RWPE2 (cell line): ENCODE data around the gene ING3.

Experiments used
- ATAC-seq: fragments of 200-7000 bp; cut with Tn5 transposase; 3 replicates; pipeline ENCODE4 v1.9.1; 2021; ENCODE audit warnings: low read depth
- DNase-seq: peaks from one replicate; pipeline ENCODE4 v3.0.0-alpha.2; 2020; ENCODE audit warnings: low spot score
- H3K27ac ChIP-seq: fragments of 450-650 bp; 2 replicates; pipeline ENCODE4 v1.5.1; 2017; ENCODE audit warnings: mild to moderate bottlenecking; ENCODE audit not compliant: poor library complexity, severe bottlenecking
- H3K27me3 ChIP-seq: fragments of 250-450 bp; sonication (Bioruptor Pico); 2 replicates; pipeline ENCODE4 v1.5.1; 2021; ENCODE audit warnings: mild to moderate bottlenecking, moderate library complexity; ENCODE audit not compliant: insufficient read depth, poor library complexity, severe bottlenecking
- H3K36me3 ChIP-seq: fragments of 250-450 bp; sonication (Bioruptor Pico); 2 replicates; pipeline ENCODE4 v1.5.1; 2020; ENCODE audit warnings: low read depth, mild to moderate bottlenecking, moderate library complexity
- H3K4me1 ChIP-seq: fragments of 250-450 bp; sonication (Bioruptor Pico); 2 replicates; pipeline ENCODE4 v1.5.1; 2021; ENCODE audit warnings: mild to moderate bottlenecking, moderate library complexity; ENCODE audit not compliant: insufficient read depth, poor library complexity, severe bottlenecking
- H3K4me3 ChIP-seq: fragments of 250-450 bp; sonication (Bioruptor Pico); 2 replicates; pipeline ENCODE4 v1.5.1; 2021; ENCODE audit warnings: mild to moderate bottlenecking, moderate library complexity; ENCODE audit not compliant: severe bottlenecking
- H3K9me3 ChIP-seq: fragments of 250-450 bp; sonication (Bioruptor Pico); 2 replicates; pipeline ENCODE4 v1.5.1; 2021; ENCODE audit warnings: mild to moderate bottlenecking, moderate library complexity; ENCODE audit not compliant: severe bottlenecking
- TF ChIP-seq, protein P1 (sequence below): fragments of 450-650 bp; IDR thresholded peaks from one replicate; pipeline ENCODE4 v1.5.1; 2017; ENCODE audit warnings: mild to moderate bottlenecking, moderate library complexity; ENCODE audit not compliant: poor library complexity, severe bottlenecking

The ING3 gene

DNA sequence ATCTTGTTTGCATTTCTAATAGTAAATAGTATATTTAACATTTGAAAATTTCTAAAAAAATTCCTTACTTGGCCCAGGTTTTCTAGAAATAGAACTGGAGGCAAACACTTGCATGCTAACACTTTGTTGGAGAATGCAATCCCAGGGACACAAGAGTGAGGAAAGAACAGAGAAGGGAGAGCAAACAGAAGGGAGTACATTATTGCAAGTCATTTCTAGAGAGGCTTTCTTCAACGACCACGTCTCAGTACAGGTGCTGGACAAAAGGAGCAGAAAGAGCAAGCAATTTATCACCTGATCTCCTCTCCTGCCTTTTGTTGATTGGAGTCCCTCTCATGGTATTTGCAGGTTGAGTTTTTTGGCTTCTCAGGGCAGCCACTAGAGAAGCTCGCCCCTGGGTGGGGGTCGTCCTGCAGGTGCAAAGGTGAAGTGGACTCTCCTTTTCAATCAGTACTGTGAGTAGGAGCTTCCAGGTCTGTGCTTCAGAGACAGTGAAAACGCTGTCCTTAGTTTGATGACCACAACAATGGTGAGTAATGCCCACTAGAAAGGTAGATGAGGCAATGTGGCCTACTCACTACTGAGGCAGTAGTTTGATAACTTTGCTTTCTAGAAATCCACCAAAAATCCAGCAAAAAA lies 43.1 kb downstream of the ING3 start:
- no peaks in the 10 kb centered on the region for H3K36me3 ChIP-seq
- no peak overlapping the region for H3K4me3 ChIP-seq
- H3K27me3 ChIP-seq: no peaks in the 10 kb centered on the region
- ATAC-seq: peak; percentile 60; the same call in 2 of the 3 replicates
- TF ChIP-seq, protein P1, sequence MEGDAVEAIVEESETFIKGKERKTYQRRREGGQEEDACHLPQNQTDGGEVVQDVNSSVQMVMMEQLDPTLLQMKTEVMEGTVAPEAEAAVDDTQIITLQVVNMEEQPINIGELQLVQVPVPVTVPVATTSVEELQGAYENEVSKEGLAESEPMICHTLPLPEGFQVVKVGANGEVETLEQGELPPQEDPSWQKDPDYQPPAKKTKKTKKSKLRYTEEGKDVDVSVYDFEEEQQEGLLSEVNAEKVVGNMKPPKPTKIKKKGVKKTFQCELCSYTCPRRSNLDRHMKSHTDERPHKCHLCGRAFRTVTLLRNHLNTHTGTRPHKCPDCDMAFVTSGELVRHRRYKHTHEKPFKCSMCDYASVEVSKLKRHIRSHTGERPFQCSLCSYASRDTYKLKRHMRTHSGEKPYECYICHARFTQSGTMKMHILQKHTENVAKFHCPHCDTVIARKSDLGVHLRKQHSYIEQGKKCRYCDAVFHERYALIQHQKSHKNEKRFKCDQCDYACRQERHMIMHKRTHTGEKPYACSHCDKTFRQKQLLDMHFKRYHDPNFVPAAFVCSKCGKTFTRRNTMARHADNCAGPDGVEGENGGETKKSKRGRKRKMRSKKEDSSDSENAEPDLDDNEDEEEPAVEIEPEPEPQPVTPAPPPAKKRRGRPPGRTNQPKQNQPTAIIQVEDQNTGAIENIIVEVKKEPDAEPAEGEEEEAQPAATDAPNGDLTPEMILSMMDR: no peak
- DNase-seq: no peak
- H3K4me1 ChIP-seq: peaks cover 17% of the 10 kb centered on the region
- H3K9me3 ChIP-seq: no peaks in the 10 kb centered on the region
- no peak overlapping the region for H3K27ac ChIP-seq

DNA sequence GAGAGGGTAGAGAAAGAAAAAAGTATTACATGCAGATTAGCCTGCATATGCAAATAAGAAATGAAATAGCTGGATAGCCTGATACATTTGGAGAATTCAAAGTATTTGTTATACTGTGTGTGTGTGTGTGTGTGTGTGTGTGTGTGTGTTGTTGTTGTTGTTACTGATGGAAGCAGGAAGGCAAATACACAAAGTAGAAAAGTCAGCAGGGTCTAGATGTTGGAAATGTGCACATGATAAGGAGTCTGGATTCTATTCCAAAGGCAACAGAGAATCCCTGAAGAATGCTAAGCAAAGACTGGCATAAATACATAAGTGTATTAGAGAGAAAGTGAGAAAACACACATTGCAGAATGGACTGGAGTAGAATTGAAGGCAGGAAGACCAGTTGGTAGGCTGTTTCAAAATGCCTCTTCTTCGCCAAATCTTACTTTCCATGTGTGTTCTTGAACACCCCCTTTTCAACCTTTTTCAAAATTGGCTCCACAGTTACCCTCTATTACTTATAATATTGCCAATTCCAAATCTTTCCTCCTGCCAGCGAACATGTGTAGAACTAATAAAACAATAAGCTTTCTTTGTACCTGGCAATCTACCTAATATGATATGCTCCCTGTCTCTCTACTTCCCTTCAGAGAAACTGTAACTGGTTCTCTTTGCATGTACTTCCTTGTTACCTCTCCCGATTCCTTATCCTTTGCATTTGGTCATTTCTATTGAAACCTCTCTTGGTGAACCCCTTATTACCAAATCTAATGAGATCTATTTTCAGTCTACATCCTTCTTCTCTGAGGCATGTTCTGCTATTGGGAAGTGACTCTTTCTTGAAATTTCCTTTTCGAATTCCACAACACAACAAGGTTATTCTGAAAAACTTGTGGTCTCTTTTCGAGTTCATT lies 44.2 kb downstream of the ING3 start:
- Histone ChIP-seq H3K36me3 (no peaks in the 10 kb centered on the region), H3K4me3 (no peak overlapping the region), H3K27ac (no peak overlapping the region), H3K9me3 (no peaks in the 10 kb centered on the region), H3K4me1 (peaks cover 15% of the 10 kb centered on the region), H3K27me3 (no peaks in the 10 kb centered on the region)
- ATAC-seq (no peak), DNase-seq (no peak)
- TF ChIP-seq, protein P1: no peak

DNA sequence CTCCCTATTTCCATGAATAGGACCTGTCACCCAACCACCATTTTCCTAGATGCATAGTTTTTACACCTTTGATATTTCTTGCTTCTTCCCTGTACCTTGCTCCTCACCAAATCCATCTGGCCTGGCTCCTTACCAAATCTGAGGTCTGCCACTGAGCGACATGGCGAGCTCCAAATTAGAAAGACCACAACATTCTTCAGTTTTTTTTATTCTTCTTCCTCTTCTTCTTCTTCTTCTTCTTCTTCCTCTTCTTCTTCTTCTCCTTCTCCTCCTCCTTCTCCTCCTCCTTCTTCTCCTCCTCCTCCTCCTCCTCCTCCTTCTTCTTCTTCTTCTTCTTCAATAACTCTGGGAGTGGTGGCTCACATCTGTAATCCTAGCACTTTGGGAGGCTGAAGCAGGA lies 45.1 kb downstream of the ING3 start:
- Histone ChIP-seq H3K27ac (no peak overlapping the region), H3K4me1 (peaks cover 20% of the 10 kb centered on the region)

DNA sequence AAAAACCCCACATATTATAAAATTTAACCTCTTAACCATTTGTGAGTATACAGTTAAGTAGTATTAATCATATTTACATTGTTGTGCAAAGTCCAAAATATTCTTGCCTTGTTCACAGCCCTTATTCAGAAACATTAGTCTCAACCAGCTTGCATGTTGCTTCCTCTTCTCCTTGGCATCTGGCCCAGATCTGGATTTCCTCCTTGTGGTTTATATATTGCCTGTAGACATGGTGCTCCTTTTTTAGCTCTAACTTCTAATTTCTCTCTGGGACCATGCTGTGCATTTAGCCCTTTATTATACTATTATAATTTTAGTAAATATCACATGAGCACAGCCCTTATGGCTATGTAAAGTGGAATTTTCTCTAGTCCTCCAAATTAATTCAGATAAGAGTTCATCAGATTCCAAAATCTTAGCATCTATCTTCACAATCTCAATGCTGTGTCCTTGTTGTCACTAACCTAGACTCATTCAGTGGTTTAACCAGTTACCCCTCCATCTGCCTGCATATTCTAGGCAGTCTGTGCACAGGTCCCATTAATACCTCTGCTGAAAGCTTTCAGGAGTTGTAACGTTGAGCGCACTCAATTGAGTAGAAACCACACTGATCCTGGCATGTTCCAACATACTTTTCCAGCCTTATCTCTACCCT lies 45.9 kb downstream of the ING3 start:
- Histone ChIP-seq H3K36me3 (no peaks in the 10 kb centered on the region), H3K27me3 (no peaks in the 10 kb centered on the region), H3K9me3 (no peaks in the 10 kb centered on the region), H3K4me1 (peaks cover 16% of the 10 kb centered on the region), H3K27ac (no peak overlapping the region), H3K4me3 (no peak overlapping the region)
- peak; percentile 91 for ATAC-seq
- TF ChIP-seq, protein P1: no peak
- peak; percentile 73 for DNase-seq

More for the DNA sequence above, 45.1 kb downstream of the ING3 start:
- H3K36me3 ChIP-seq: no peaks in the 10 kb centered on the region
- ATAC-seq: no peak
- TF ChIP-seq, protein P1: no peak
- H3K27me3 ChIP-seq: no peaks in the 10 kb centered on the region
- no peak for DNase-seq
- H3K9me3 ChIP-seq: no peaks in the 10 kb centered on the region
- no peak overlapping the region for H3K4me3 ChIP-seq
